Sigmoid colon (tissue), 7 donors: ENCODE results near the gene PDGFD. TPM values are rescaled to one million over a fixed set of nuclear protein-coding genes. Genes with fewer than 3 reads are reported as not detected.

Experiments
- DNase-seq: peaks from one replicate; pipeline ENCODE4 v3.0.0-alpha.2; 2019
- H3K27ac ChIP-seq, 4 donors: fragments of 200-600 bp; sonication (generic); one replicate each; pipeline ENCODE4 v1.5.1; 2016 to 2019; ENCODE audit warnings: mild to moderate bottlenecking in 1 of 4
- H3K27me3 ChIP-seq, 3 donors: fragments of 200-600 bp; sonication (generic); one replicate each; pipeline ENCODE4 v1.5.1; 2019; ENCODE audit warnings: mild to moderate bottlenecking in 1 of 3
- H3K36me3 ChIP-seq, 4 donors: fragments of 200-600 bp; sonication (generic); one replicate each; pipeline ENCODE4 v1.5.1; 2016 to 2019
- H3K4me1 ChIP-seq, 4 donors: fragments of 200-600 bp; sonication (generic); one replicate each; pipeline ENCODE4 v1.5.1; 2017 to 2019
- H3K4me3 ChIP-seq, 4 donors: fragments of 200-600 bp; sonication (generic); one replicate each; pipeline ENCODE4 v1.5.1; 2017 to 2019; ENCODE audit warnings: mild to moderate bottlenecking in 2 of 4, moderate library complexity in 1 of 4
- H3K9me3 ChIP-seq, 4 donors: fragments of 200-600 bp in 3 of 4; sonication (generic) in 3 of 4; one replicate each; pipeline versions ENCODE4 v1.5.1 to v1.6.1; 2013 to 2019
- CTCF ChIP-seq, 4 experiments: fragments of 450-650 bp in 3 of 4; fragments of 200-600 bp in 1 of 4; IDR thresholded peaks; one replicate each; pipeline ENCODE4 v1.5.1; 2016 to 2019; ENCODE audit warnings: antibody characterized with exemption in 4 of 4, mild to moderate bottlenecking in 3 of 4, moderate library complexity in 2 of 4
- EP300 ChIP-seq, 4 donors: sonication (generic); formaldehyde crosslinking; IDR thresholded peaks; one replicate each; pipeline ENCODE4 v1.6.1; 2017; ENCODE audit warnings: antibody characterized with exemption in 4 of 4
- POLR2A ChIP-seq, 2 donors: fragments of 450-650 bp; IDR thresholded peaks; one replicate each; pipeline ENCODE4 v1.6.1; 2016; ENCODE audit warnings: antibody characterized with exemption in 2 of 2, mild to moderate bottlenecking in 2 of 2, moderate library complexity in 2 of 2
- POLR2AphosphoS5 ChIP-seq, 4 donors: sonication (generic); formaldehyde crosslinking; IDR thresholded peaks; one replicate each; pipeline ENCODE4 v1.6.1; 2017; ENCODE audit warnings: antibody characterized with exemption in 4 of 4
- WGBS, 2 donors: extraction: QIAGEN DNeasy Blood & Tissue Kit; methylation state at CpG; one replicate each; pipeline ENCODE4 v1.1.7; 2013; 5-methylcytosine and 5-hydroxymethylcytosine counted together
- intact Hi-C: fragments of 100-400 bp; cut with DNase I; formaldehyde crosslinking; loops from one replicate; pipeline ENCODE4 v1.15.1; 2023
- polyA plus RNA-seq, 3 donors: library from polyadenylated mRNA; stranded (reverse); fragments of 200-250 nt; gene quantifications; one replicate each; pipeline ENCODE4 v1.2.3, GENCODE V29; 2013
- total RNA-seq, 4 donors: library from RNA; depleted of rRNA; stranded (reverse); fragments of >200 nt; gene quantifications; one replicate each; pipeline ENCODE4 v1.1.0, GENCODE V29; 2016
- donor health status: healthy with polysubstance abuse.
- donor health status: Bipolar disorder and iron deficiency.
- donor health status: healthy.

PDGFD gene
- total and polyA plus RNA-seq, 7 donors, result 0.69 to 11.6 (median 7.9) TPM

DNA sequence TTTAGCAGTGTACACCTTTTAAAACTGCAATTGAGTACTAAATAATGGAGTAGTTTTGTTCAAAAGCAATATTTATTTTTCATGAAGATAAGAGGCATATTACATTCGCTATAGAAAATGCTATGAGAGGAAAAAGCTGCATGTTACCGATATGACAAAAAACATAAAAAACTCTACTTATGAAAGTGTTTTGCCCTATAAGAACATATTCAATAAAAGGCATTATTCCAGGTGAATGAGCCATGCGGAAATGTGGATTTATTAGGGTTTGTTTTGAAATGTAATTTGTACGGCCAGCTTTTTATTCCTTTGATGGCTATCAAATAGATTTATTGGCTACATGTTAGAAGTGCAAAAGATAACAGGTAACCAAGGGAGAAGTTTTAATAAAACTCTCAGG is 256.8 kb downstream of the PDGFD start:
- Histone ChIP-seq H3K27me3 (no peaks in the 10 kb centered on the region), H3K9me3 (no peaks in the 10 kb centered on the region), H3K27ac (no peak overlapping the region), H3K36me3 (no peaks in the 10 kb centered on the region), H3K4me1 (no peaks in the 10 kb centered on the region), H3K4me3 (no peak overlapping the region)
- 75 to 87% methylated on average over 4 of the region's 4 CpGs for WGBS, 2 donors
- TF ChIP-seq POLR2AphosphoS5 (IDR thresholded peaks at IDR 0.05) (no peak), CTCF (IDR thresholded peaks at IDR 0.05) (no peak), POLR2A (IDR thresholded peaks at IDR 0.05) (no peak), EP300 (IDR thresholded peaks at IDR 0.05) (no peak)
- DNase-seq, result no peak
- intact Hi-C loops, result no loop called here

DNA sequence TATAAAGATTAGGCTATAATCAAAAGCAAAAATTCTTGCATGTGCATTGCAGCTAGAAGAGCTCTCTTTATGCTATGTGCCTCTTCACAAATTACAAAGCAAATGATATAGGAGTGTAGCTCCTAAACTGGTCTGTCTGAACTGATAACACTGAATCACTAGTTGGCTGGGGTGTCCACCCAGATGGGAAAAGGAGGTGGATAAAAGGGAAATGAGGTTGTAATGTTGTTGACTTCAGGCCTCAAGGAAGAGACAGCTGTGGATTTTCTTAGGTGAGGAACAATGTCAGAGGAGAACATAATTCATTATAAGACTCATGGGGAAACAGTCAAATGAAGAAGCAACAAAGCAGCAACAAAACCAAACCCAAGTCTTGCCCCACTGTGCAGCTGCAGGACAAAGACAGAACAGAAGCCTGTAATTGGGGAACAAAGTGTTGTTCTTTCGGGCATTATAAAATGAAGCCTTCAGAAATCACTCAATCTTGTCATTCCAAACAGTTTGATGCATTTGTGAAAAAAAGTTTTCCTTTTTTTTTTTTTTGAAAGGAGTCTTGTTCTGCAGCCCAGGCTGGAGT is 257.6 kb downstream of the PDGFD start:
- Histone ChIP-seq H3K4me3 (no peak overlapping the region), H3K9me3 (no peaks in the 10 kb centered on the region), H3K27ac (no peak overlapping the region), H3K4me1 (no peaks in the 10 kb centered on the region), H3K36me3 (no peaks in the 10 kb centered on the region), H3K27me3 (no peaks in the 10 kb centered on the region)
- 69 to 88% methylated on average over 1 of the region's 1 CpG for WGBS, 2 donors
- DNase-seq, result no peak
- TF ChIP-seq POLR2AphosphoS5 (IDR thresholded peaks at IDR 0.05) (no peak), EP300 (IDR thresholded peaks at IDR 0.05) (no peak), CTCF (IDR thresholded peaks at IDR 0.05) (no peak), POLR2A (IDR thresholded peaks at IDR 0.05) (no peak)
- intact Hi-C loops, result no loop called here

DNA sequence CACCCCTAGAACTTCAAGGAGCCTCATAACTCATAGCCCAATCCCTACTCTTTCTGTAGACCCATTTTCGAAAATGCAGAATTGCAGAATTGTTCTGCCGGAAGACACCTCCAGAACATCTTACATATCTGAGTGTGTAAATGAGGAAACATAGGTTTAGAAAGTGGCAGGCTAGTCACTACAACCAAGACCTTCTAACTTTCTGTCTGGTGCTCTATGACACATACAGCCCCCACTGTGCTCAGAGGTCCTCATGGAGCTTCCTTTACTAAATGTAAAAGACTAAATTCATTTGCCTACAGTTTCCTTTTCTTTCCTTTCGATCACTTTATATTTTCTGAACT is 259.7 kb downstream of the PDGFD start:
- Histone ChIP-seq H3K4me3 (no peak overlapping the region), H3K36me3 (no peaks in the 10 kb centered on the region), H3K27ac (no peak overlapping the region), H3K27me3 (no peaks in the 10 kb centered on the region), H3K4me1 (no peaks in the 10 kb centered on the region), H3K9me3 (no peaks in the 10 kb centered on the region)
- intact Hi-C loops, result no loop called here
- 66 to 74% methylated on average over 3 of the region's 3 CpGs for WGBS, 2 donors
- DNase-seq, result no peak
- TF ChIP-seq CTCF (IDR thresholded peaks at IDR 0.05) (no peak), EP300 (IDR thresholded peaks at IDR 0.05) (no peak), POLR2A (IDR thresholded peaks at IDR 0.05) (no peak), POLR2AphosphoS5 (IDR thresholded peaks at IDR 0.05) (no peak)

DNA sequence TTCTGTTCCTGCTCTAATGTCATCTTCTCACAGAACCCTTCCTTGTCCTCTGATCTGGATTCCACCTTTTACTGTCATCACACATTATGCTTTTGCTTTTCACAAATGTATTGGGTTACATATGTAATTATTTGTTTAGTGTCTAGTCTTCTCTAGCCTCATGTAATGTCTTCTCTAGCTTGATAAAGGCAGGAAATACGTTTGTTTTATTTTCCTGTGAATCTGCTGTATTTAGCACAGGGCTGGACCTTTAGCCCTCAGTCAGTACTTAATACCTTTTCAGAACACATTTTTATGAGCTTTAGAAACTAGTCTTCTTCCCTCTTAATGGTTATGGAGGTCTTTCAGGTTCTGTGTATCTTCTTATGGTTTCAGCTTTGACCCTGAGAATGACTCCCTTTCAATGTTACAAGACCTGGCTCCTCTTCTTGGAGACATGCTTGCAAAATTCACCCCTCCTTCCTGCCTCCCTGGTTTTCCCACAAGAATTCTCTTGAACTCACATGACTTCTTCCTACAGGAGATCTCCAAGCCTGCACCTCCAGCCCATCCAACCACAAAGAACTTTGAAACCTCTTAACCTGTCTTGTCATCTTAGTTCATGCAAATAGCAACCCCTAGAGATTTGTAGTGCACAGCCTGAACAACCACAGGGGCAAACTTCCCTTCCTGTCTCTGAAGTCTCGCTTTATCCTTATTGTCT is 260.2 kb downstream of the PDGFD start:
- intact Hi-C loops, result no loop called here
- no peaks in the 10 kb centered on the region for H3K36me3 ChIP-seq
- no peak for DNase-seq
- 55 to 68% methylated on average over 2 of the region's 2 CpGs for WGBS, 2 donors
- H3K27me3 ChIP-seq, result no peaks in the 10 kb centered on the region
- no peaks in the 10 kb centered on the region for H3K4me1 ChIP-seq
- H3K27ac ChIP-seq, result no peak overlapping the region
- H3K9me3 ChIP-seq, result no peaks in the 10 kb centered on the region
- no peak for TF ChIP-seq POLR2AphosphoS5 (IDR thresholded peaks at IDR 0.05)
- no peak for TF ChIP-seq POLR2A (IDR thresholded peaks at IDR 0.05)
- no peak for TF ChIP-seq EP300 (IDR thresholded peaks at IDR 0.05)
- TF ChIP-seq CTCF (IDR thresholded peaks at IDR 0.05), result no peak
- H3K4me3 ChIP-seq, result no peak overlapping the region

- intact Hi-C loops, result no loop called here
- H3K27me3 ChIP-seq, result no peaks in the 10 kb centered on the region
- H3K4me3 ChIP-seq, result no peak overlapping the region
- H3K4me1 ChIP-seq, result no peaks in the 10 kb centered on the region
- H3K27ac ChIP-seq, result no peak overlapping the region
- DNase-seq, result no peak
- no peaks in the 10 kb centered on the region for H3K9me3 ChIP-seq
- TF ChIP-seq EP300 (IDR thresholded peaks at IDR 0.05) (no peak), POLR2A (IDR thresholded peaks at IDR 0.05) (no peak), CTCF (IDR thresholded peaks at IDR 0.05) (no peak), POLR2AphosphoS5 (IDR thresholded peaks at IDR 0.05) (no peak)
- H3K36me3 ChIP-seq, result no peaks in the 10 kb centered on the region
- WGBS, 2 donors, result 65 to 83% methylated on average over 1 of the region's 1 CpG
Observed at GRCh38 chr11:103902994-103903393, 261.0 kb downstream of the PDGFD start.
